ENCODE results near the gene STARD8.

Gene STARD8

GRCh38 chrX:68658530-68658929 lies 11.1 kb downstream of the STARD8 start:
- Histone ChIP-seq H3K79me2 (ENCODE audit: control insufficient read depth, insufficient read depth, low read length, poor library complexity) (no peaks in the 10 kb centered on the region), H3K4me1 (ENCODE audit: control insufficient read depth in 1 of 2, insufficient read depth in 2 of 2, low read length in 2 of 2) (peaks cover 10 to 18% of the 10 kb centered on the region in 2 experiments), H4K91ac (ENCODE audit: low read depth, low read length) (peak overlapping the region; percentile 33), H3K4me2 (ENCODE audit: low read length) (no peak overlapping the region), H2AFZ (ENCODE audit: insufficient read depth, low read length, poor library complexity) (no peak overlapping the region), H3K79me1 (ENCODE audit: low read length) (peaks cover 15% of the 10 kb centered on the region), H3K9ac (ENCODE audit: low read length) (no peak overlapping the region), H3K14ac (ENCODE audit: low read length) (no peak overlapping the region), H3K36me3 (ENCODE audit: control insufficient read depth in 1 of 2, insufficient read depth in 2 of 2, low read length in 2 of 2) (no peaks in the 10 kb centered on the region), H4K12ac (ENCODE audit: low read depth, low read length) (no peak overlapping the region), H3K18ac (ENCODE audit: low read length) (no peak overlapping the region), H3K9me3 (ENCODE audit: insufficient read depth, low read depth, low read length) (no peaks in the 10 kb centered on the region), H2BK5ac (ENCODE audit: low read depth, low read length, poor library complexity) (no peak overlapping the region), H3K27ac (ENCODE audit: low read depth, low read length) (peak overlapping the region; percentile 72), H2AK5ac (ENCODE audit: low read length) (no peak overlapping the region), H4K8ac (ENCODE audit: low read depth, low read length) (no peak overlapping the region), H3K4ac (ENCODE audit: low read depth, low read length) (no peak overlapping the region), H3K23ac (ENCODE audit: low read length) (no peak overlapping the region), H2BK120ac (ENCODE audit: insufficient read depth, low read length, poor library complexity) (no peak overlapping the region), H3K4me3 (ENCODE audit: low read depth, low read length) (no peak overlapping the region), H3K27me3 (ENCODE audit: insufficient read depth, low read length) (no peaks in the 10 kb centered on the region), H2BK12ac (ENCODE audit: low read length) (peak overlapping the region; percentile 8)
- WGBS (ENCODE audit: extremely low coverage, insufficient coverage, insufficient read length): no CpG with 5 or more reads among the region's 3 CpGs
- no peak for DNase-seq

DNA sequence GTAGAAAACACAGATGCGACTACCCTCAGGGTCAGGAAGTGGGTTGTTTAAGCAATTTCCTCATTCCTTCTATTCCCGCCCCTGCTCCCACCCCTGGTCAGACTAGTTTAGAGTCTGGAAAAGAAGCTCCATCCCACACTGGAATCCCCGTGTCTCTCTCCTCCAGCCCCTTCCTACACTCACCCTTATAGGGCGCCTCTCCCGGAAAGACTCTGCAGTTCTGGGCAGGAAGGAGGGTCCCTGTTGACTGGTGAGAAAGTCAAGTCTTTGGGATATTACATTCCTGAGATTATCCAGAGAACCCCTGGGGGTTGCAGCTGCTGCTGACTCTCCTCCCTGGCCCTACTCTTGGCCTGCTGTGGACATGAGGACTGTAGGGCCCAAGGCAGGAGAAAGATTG lies 11.9 kb downstream of the STARD8 start:
- H3K27me3 ChIP-seq (ENCODE audit: insufficient read depth, low read length): no peaks in the 10 kb centered on the region
- H3K36me3 ChIP-seq (ENCODE audit: control insufficient read depth in 1 of 2, insufficient read depth in 2 of 2, low read length in 2 of 2): no peaks in the 10 kb centered on the region
- no peaks in the 10 kb centered on the region for H3K9me3 ChIP-seq (ENCODE audit: insufficient read depth, low read depth, low read length)
- H3K9ac ChIP-seq (ENCODE audit: low read length): no peak overlapping the region
- H3K18ac ChIP-seq (ENCODE audit: low read length): no peak overlapping the region
- H3K4ac ChIP-seq (ENCODE audit: low read depth, low read length): no peak overlapping the region
- no peak overlapping the region for H4K12ac ChIP-seq (ENCODE audit: low read depth, low read length)
- H3K23ac ChIP-seq (ENCODE audit: low read length): no peak overlapping the region
- peak overlapping the region; percentile 70 for H3K27ac ChIP-seq (ENCODE audit: low read depth, low read length)
- peak in 1 of 2 donors; percentile 41 for DNase-seq
- no peak overlapping the region for H3K14ac ChIP-seq (ENCODE audit: low read length)
- peaks cover 15% of the 10 kb centered on the region for H3K79me1 ChIP-seq (ENCODE audit: low read length)
- no peaks in the 10 kb centered on the region for H3K79me2 ChIP-seq (ENCODE audit: control insufficient read depth, insufficient read depth, low read length, poor library complexity)
- H3K4me3 ChIP-seq (ENCODE audit: low read depth, low read length): no peak overlapping the region
- H2BK5ac ChIP-seq (ENCODE audit: low read depth, low read length, poor library complexity): peak overlapping the region; percentile 61
- H3K4me1 ChIP-seq (ENCODE audit: control insufficient read depth in 1 of 2, insufficient read depth in 2 of 2, low read length in 2 of 2): peaks cover 10 to 18% of the 10 kb centered on the region in 2 experiments
- H4K8ac ChIP-seq (ENCODE audit: low read depth, low read length): no peak overlapping the region
- H2BK120ac ChIP-seq (ENCODE audit: insufficient read depth, low read length, poor library complexity): peak overlapping the region; percentile 18
- H2AK5ac ChIP-seq (ENCODE audit: low read length): no peak overlapping the region
- H2BK12ac ChIP-seq (ENCODE audit: low read length): peak overlapping the region; percentile 85
- H4K91ac ChIP-seq (ENCODE audit: low read depth, low read length): peak overlapping the region; percentile 25
- no CpG with 5 or more reads among the region's 5 CpGs for WGBS (ENCODE audit: extremely low coverage, insufficient coverage, insufficient read length)
- no peak overlapping the region for H2AFZ ChIP-seq (ENCODE audit: insufficient read depth, low read length, poor library complexity)
- no peak overlapping the region for H3K4me2 ChIP-seq (ENCODE audit: low read length)

DNA sequence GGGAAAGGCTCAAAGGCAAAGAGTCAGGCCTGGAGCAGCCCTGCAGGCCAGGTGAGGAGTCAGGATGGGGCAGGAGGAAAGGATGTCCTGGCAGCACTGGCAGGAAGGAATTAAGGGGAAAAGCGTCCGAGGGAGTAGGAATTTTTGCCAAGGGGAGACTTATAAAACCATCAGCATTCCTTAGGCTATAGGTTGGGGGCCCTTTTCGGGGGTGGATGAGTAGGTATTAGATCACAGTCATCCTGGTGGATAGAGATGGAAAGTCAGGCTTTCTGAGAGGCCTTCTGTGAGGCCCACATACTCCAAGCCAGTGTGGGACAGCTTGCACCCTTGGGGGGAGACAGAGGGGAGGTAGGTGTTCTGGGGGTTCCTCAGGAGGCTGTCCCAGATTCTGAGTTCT lies 12.3 kb downstream of the STARD8 start:
- no CpG with 5 or more reads among the region's 3 CpGs for whole genome bisulfite sequencing (ENCODE audit: extremely low coverage, insufficient coverage, insufficient read length)
- H4K12ac ChIP-seq (ENCODE audit: low read depth, low read length): no peak overlapping the region

GRCh38 chrX:68660746-68661145 lies 13.3 kb downstream of the STARD8 start:
- peak overlapping the region; percentile 39 for H4K91ac ChIP-seq (ENCODE audit: low read depth, low read length)
- H3K27ac ChIP-seq (ENCODE audit: low read depth, low read length): no peak overlapping the region
- no peaks in the 10 kb centered on the region for H3K79me2 ChIP-seq (ENCODE audit: control insufficient read depth, insufficient read depth, low read length, poor library complexity)
- no peak overlapping the region for H3K4me2 ChIP-seq (ENCODE audit: low read length)
- H3K36me3 ChIP-seq (ENCODE audit: control insufficient read depth in 1 of 2, insufficient read depth in 2 of 2, low read length in 2 of 2): no peaks in the 10 kb centered on the region
- H2AK5ac ChIP-seq (ENCODE audit: low read length): no peak overlapping the region
- no peak overlapping the region for H3K18ac ChIP-seq (ENCODE audit: low read length)
- no peak overlapping the region for H3K23ac ChIP-seq (ENCODE audit: low read length)
- no peak overlapping the region for H2BK5ac ChIP-seq (ENCODE audit: low read depth, low read length, poor library complexity)
- no peak overlapping the region for H4K8ac ChIP-seq (ENCODE audit: low read depth, low read length)
- no peak overlapping the region for H3K9ac ChIP-seq (ENCODE audit: low read length)
- peaks cover 15% of the 10 kb centered on the region for H3K79me1 ChIP-seq (ENCODE audit: low read length)
- no peak for DNase-seq
- no CpG with 5 or more reads among the region's 4 CpGs for WGBS (ENCODE audit: extremely low coverage, insufficient coverage, insufficient read length)
- no peak overlapping the region for H2BK120ac ChIP-seq (ENCODE audit: insufficient read depth, low read length, poor library complexity)
- H3K27me3 ChIP-seq (ENCODE audit: insufficient read depth, low read length): no peaks in the 10 kb centered on the region
- no peak overlapping the region for H3K4me3 ChIP-seq (ENCODE audit: low read depth, low read length)
- H3K4me1 ChIP-seq (ENCODE audit: control insufficient read depth in 1 of 2, insufficient read depth in 2 of 2, low read length in 2 of 2): peaks cover 10 to 18% of the 10 kb centered on the region in 2 experiments
- H3K9me3 ChIP-seq (ENCODE audit: insufficient read depth, low read depth, low read length): no peaks in the 10 kb centered on the region
- no peak overlapping the region for H4K12ac ChIP-seq (ENCODE audit: low read depth, low read length)
- H3K14ac ChIP-seq (ENCODE audit: low read length): no peak overlapping the region
- H2AFZ ChIP-seq (ENCODE audit: insufficient read depth, low read length, poor library complexity): no peak overlapping the region
- no peak overlapping the region for H3K4ac ChIP-seq (ENCODE audit: low read depth, low read length)
- H2BK12ac ChIP-seq (ENCODE audit: low read length): peak overlapping the region; percentile 5

More for the DNA sequence above, 12.3 kb downstream of the STARD8 start:
- no peak overlapping the region for H4K8ac ChIP-seq (ENCODE audit: low read depth, low read length)
- peak overlapping the region; percentile 61 for H2BK5ac ChIP-seq (ENCODE audit: low read depth, low read length, poor library complexity)
- no peak overlapping the region for H2AK5ac ChIP-seq (ENCODE audit: low read length)
- no peak overlapping the region for H3K9ac ChIP-seq (ENCODE audit: low read length)
- H3K23ac ChIP-seq (ENCODE audit: low read length): no peak overlapping the region
- H3K4ac ChIP-seq (ENCODE audit: low read depth, low read length): no peak overlapping the region
- peaks cover 10 to 18% of the 10 kb centered on the region in 2 experiments for H3K4me1 ChIP-seq (ENCODE audit: control insufficient read depth in 1 of 2, insufficient read depth in 2 of 2, low read length in 2 of 2)
- H2BK12ac ChIP-seq (ENCODE audit: low read length): peak overlapping the region; percentile 85
- H4K91ac ChIP-seq (ENCODE audit: low read depth, low read length): peak overlapping the region; percentile 39
- no peaks in the 10 kb centered on the region for H3K79me2 ChIP-seq (ENCODE audit: control insufficient read depth, insufficient read depth, low read length, poor library complexity)
- H2BK120ac ChIP-seq (ENCODE audit: insufficient read depth, low read length, poor library complexity): peak overlapping the region; percentile 34
- H3K27ac ChIP-seq (ENCODE audit: low read depth, low read length): peak overlapping the region; percentile 70
- H3K4me3 ChIP-seq (ENCODE audit: low read depth, low read length): no peak overlapping the region
- no peak for DNase-seq
- no peaks in the 10 kb centered on the region for H3K36me3 ChIP-seq (ENCODE audit: control insufficient read depth in 1 of 2, insufficient read depth in 2 of 2, low read length in 2 of 2)
- no peak overlapping the region for H3K4me2 ChIP-seq (ENCODE audit: low read length)
- no peak overlapping the region for H3K18ac ChIP-seq (ENCODE audit: low read length)
- peaks cover 15% of the 10 kb centered on the region for H3K79me1 ChIP-seq (ENCODE audit: low read length)
- H2AFZ ChIP-seq (ENCODE audit: insufficient read depth, low read length, poor library complexity): no peak overlapping the region
- H3K27me3 ChIP-seq (ENCODE audit: insufficient read depth, low read length): no peaks in the 10 kb centered on the region
- no peaks in the 10 kb centered on the region for H3K9me3 ChIP-seq (ENCODE audit: insufficient read depth, low read depth, low read length)
- no peak overlapping the region for H3K14ac ChIP-seq (ENCODE audit: low read length)
